Stomach (tissue), 4 donors: ENCODE measurements around the gene RHEBL1.

Source experiments
- CTCF ChIP-seq, 7 experiments: fragments of 450-650 bp in 4 of 7; fragments of 200-600 bp in 3 of 7; sonication (generic) in 3 of 7; IDR thresholded peaks; one replicate each; pipeline ENCODE4 v1.5.1; 2016 to 2019; ENCODE audit warnings: antibody characterized with exemption in 7 of 7, control low read depth in 2 of 7, mild to moderate bottlenecking in 1 of 7
- EP300 ChIP-seq: sonication (generic); formaldehyde crosslinking; IDR thresholded peaks from one replicate; pipeline ENCODE4 v1.6.1; 2017; ENCODE audit warnings: antibody characterized with exemption

GRCh38 chr12:49094975-49095365, 25.2 kb upstream of the RHEBL1 start:
- no peak for TF ChIP-seq EP300
- no peak for TF ChIP-seq CTCF (IDR thresholded peaks at IDR 0.05)
